Fibroblast of skin of scalp (primary cell): ENCODE measurements around the gene PFDN2. TPM values are rescaled to one million over a fixed set of nuclear protein-coding genes. Genes with fewer than 3 reads are reported as not detected.

ENCODE experiments used
- DNase-seq: peaks from one replicate; pipeline ENCODE4 v3.0.0-alpha.2; 2013
- polyA plus RNA-seq, 2 experiments: library from polyadenylated mRNA; unstranded; fragments of 120-200 nt; gene quantifications; one replicate each; pipeline ENCODE4 v1.2.1, GENCODE V29; 2013; ENCODE audit not compliant: insufficient read length in 2 of 2

The PFDN2 gene
- 91.0 TPM for polyA plus RNA-seq (2013, experiment 1 of 2; ENCODE audit: insufficient read length)
- polyA plus RNA-seq (2013, experiment 2 of 2; ENCODE audit: insufficient read length) = 88.3 TPM

GRCh38 chr1:161117759-161118581 lies at the start of gene PFDN2, which contains the start of gene NIT1:
PFDN2 (minus strand) TSS chr1:161118037; CDS start chr1:161118026, 11 bp downstream.
NIT1 (plus strand) TSS chr1:161118105; CDS start chr1:161118177, 72 bp downstream.
- peak; percentile 78 for DNase-seq

GRCh38 chr1:161166669-161167548 lies 49.1 kb upstream of the PFDN2 start:
- no peak for DNase-seq

GRCh38 chr1:161165742-161166668 lies 48.2 kb upstream of the PFDN2 start, which contains the start of gene PPOX:
PPOX (plus strand) TSS chr1:161166426; CDS start chr1:161166848, 422 bp downstream.
- peak; percentile 97 for DNase-seq

GRCh38 chr1:161164901-161165610 lies 47.2 kb upstream of the PFDN2 start:
- DNase-seq = no peak

GRCh38 chr1:161163793-161164192 lies 46.0 kb upstream of the PFDN2 start:
- no peak for DNase-seq

- no peak for DNase-seq
These were observed 45.0 kb upstream of the PFDN2 start for GRCh38 chr1:161162806-161163205.

- DNase-seq = no peak
These were observed 44.2 kb upstream of the PFDN2 start for GRCh38 chr1:161162052-161162451.

GRCh38 chr1:161161652-161162051 lies 43.8 kb upstream of the PFDN2 start:
- DNase-seq = no peak

GRCh38 chr1:161160671-161161145 lies 42.9 kb upstream of the PFDN2 start:
- DNase-seq = no peak

- DNase-seq = no peak
These were observed 42.0 kb upstream of the PFDN2 start for GRCh38 chr1:161159913-161160243.

- DNase-seq = peak; percentile 90
These were observed 41.5 kb upstream of the PFDN2 start, which contains the start of gene USP21 for GRCh38 chr1:161159087-161159912. USP21 (plus strand) TSS chr1:161159500; CDS start chr1:161160641, 1,141 bp downstream.

- DNase-seq = no peak
These were observed 40.6 kb upstream of the PFDN2 start for GRCh38 chr1:161158316-161159010.

GRCh38 chr1:161157867-161158266 lies 40.0 kb upstream of the PFDN2 start:
- no peak for DNase-seq

- peak; percentile 89 for DNase-seq
These were observed 36.0 kb upstream of the PFDN2 start, which contains the start of gene UFC1 for GRCh38 chr1:161153682-161154337. UFC1 (plus strand) TSS chr1:161153978; CDS start chr1:161153998, 20 bp downstream.

GRCh38 chr1:161153176-161153575 lies 35.3 kb upstream of the PFDN2 start:
- no peak for DNase-seq

- no peak for DNase-seq
These were observed 28.0 kb upstream of the PFDN2 start for GRCh38 chr1:161145832-161146231.

GRCh38 chr1:161140755-161141400 lies 23.0 kb upstream of the PFDN2 start:
- no peak for DNase-seq

GRCh38 chr1:161139766-161140165 lies 21.9 kb upstream of the PFDN2 start:
- DNase-seq = peak; percentile 51
